Hematopoietic multipotent progenitor cell treated with erythropoietin and hydrocortisone succinate and interleukin-3 and kit ligand, for 15 days (in vitro differentiated cells): ENCODE results near the gene UBQLN2.
"Not testable (repeated sequence)": the region's sequence is repeated elsewhere in the genome, so short reads cannot be mapped to it uniquely, and the experiment has no call there.

ENCODE experiments used
- DNase-seq: peaks from one replicate; pipeline ENCODE4 v3.0.0-alpha.2; 2015; ENCODE audit warnings: low spot score

The UBQLN2 gene

GRCh38 chrX:56563231-56564161 is at the start of gene UBQLN2:
UBQLN2 (plus strand) TSS chrX:56563627; CDS start chrX:56563874, 247 bp downstream.
- DNase-seq: peak; percentile 72

GRCh38 chrX:56519642-56520041 is 43.8 kb upstream of the UBQLN2 start:
- DNase-seq: no peak

DNA sequence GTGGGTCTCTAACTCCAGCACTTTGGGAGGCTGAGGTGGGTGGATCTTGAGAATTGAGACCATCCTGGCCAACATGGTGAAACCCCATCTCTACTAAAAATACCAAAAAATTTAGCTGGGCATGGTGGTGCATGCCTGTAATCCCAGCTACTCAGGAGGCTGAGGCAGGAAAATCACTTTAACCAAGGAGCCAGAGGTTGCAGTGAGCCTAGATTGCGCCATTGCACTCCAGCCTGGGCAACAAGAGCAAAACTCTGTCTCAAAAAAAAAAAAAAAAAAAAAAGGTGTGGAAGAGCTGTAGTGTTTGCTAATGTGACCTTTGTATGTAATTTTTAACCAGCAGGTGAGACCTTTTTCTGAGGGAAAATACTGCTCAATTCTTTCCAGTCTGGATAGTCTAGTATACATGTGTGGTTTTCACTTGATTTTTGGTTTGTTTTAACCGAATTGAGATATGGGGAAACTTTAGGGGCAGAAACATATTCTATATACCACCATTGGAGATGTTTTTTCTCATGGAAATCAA is 33.9 kb upstream of the UBQLN2 start:
- DNase-seq: not testable (repeated sequence)

DNA sequence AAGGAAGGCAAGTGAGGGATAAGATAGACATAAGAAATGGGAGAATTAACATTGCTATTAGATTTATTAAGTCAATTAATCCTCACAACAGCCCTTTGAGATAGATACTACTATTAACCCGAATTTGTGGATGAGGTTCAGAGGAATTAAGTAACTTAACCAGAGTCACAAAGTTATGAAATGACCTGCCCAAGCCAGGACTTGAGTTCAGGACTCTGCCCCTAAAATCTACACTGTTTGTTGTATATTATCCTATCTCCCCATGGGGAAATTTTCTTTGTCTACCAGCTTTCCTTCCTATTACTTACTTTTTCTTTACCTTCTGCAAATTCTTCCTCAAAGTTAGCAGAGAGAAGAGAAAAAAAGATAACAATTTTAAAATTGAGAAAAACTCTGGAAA is 33.4 kb upstream of the UBQLN2 start:
- DNase-seq: no peak

DNA sequence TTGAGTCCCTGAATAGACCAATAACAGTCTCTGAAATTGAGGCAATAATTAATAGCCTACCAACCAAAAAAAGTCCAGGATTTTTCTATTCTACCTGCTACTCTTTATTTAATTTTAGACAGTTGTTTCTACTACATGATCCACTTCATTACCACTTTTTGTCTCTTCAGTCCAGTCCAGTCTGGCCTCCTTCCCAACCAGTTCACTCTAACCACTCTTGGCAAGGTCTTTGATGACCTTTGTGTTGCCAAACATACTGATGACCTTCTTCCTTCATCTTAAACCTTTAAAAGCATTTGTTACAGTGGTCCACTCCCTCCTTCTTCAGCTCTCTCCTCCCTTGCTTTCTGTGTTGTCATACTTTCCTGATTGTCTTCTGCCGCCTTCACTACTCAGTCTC is 12.8 kb upstream of the UBQLN2 start:
- DNase-seq: no peak

GRCh38 chrX:56554870-56555269 is 8.6 kb upstream of the UBQLN2 start:
- DNase-seq: no peak

GRCh38 chrX:56557376-56557929 is 6.0 kb upstream of the UBQLN2 start:
- no peak for DNase-seq

DNA sequence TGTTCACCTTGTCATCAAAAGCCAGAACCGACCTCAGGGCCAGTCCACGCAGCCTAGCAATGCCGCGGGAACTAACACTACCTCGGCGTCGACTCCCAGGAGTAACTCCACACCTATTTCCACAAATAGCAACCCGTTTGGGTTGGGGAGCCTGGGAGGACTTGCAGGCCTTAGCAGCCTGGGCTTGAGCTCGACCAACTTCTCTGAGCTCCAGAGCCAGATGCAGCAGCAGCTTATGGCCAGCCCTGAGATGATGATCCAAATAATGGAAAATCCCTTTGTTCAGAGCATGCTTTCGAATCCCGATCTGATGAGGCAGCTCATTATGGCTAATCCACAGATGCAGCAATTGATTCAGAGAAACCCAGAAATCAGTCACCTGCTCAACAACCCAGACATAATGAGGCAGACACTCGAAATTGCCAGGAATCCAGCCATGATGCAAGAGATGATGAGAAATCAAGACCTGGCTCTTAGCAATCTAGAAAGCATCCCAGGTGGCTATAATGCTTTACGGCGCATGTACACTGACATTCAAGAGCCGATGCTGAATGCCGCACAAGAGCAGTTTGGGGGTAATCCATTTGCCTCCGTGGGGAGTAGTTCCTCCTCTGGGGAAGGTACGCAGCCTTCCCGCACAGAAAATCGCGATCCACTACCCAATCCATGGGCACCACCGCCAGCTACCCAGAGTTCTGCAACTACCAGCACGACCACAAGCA is 898 bp downstream of the UBQLN2 start:
- DNase-seq: no peak

DNA sequence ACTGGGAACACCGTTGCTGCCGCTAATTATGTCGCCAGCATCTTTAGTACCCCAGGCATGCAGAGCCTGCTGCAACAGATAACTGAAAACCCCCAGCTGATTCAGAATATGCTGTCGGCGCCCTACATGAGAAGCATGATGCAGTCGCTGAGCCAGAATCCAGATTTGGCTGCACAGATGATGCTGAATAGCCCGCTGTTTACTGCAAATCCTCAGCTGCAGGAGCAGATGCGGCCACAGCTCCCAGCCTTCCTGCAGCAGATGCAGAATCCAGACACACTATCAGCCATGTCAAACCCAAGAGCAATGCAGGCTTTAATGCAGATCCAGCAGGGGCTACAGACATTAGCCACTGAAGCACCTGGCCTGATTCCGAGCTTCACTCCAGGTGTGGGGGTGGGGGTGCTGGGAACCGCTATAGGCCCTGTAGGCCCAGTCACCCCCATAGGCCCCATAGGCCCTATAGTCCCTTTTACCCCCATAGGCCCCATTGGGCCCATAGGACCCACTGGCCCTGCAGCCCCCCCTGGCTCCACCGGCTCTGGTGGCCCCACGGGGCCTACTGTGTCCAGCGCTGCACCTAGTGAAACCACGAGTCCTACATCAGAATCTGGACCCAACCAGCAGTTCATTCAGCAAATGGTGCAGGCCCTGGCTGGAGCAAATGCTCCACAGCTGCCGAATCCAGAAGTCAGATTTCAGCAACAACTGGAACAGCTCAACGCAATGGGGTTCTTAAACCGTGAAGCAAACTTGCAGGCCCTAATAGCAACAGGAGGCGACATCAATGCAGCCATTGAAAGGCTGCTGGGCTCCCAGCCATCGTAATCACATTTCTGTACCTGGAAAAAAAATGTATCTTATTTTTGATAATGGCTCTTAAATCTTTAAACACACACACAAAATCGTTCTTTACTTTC is 1.8 kb downstream of the UBQLN2 start:
- no peak for DNase-seq

DNA sequence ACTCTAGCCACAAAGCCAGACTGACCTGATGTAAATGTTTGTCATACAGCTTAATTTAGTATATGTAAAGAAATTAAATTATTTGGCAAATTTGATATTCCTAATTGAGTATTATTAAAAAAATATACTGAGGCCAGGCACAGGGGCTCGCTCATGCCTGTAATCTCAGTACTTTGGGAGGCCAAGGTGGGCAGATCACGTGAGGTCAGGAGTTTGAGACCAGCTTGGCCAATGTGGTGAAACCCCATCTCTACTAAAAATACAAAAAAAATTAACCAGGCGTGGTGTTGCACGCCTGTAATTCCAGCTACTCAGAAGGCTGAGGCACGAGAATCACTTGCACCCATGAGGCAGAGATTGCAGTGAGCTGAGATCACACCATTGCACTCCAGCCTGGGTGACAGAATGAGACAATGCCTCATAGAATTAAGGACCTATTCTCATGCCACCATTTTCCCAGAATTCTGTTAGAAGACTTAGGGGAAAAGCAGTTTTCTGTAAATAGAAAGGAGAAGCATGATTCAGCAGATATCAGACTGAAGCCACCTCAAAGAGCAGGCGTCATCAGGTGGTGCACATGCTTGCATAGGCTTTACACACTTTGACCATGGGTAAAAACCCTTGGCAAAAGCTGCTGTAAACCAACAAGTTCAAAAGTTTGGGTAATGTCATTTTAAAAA is 6.1 kb downstream of the UBQLN2 start:
- no peak for DNase-seq

DNA sequence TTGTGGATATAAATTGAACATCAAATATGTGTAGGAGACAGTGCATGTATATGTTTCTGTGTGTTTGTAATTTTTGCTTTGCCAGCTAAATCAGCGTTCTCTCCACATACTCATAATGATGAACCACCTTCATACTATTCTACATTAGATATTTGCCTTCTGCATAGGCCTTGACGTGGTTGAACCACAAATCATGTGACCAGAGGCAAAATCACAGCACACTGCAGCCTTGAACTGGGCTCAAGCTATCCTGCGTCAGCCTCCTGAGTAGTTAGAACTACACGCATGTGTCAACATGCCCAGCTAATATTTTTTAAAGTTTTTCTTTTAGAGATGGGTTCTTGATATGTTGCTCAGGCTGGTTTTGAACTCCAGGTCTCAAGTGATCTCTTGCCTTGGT is 9.5 kb downstream of the UBQLN2 start:
- no peak for DNase-seq

DNA sequence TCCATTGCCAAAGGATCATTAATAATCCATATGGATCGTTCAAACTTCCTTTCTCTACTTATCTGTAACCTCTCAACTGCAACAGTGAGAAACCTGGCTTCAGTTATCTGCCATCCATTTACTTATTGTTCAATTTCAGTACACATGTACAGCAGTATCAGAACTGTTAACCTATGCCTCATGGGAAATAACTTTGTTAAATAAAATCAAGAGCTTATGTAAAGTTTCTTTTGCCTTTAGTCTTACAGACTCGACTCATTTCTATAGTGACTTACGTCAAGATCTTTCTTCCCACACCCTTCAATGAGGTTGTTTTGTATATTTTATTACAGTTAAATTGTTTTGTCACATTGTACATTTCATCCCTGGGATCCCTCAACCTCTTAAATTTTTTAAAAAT is 11.4 kb downstream of the UBQLN2 start:
- no peak for DNase-seq

DNA sequence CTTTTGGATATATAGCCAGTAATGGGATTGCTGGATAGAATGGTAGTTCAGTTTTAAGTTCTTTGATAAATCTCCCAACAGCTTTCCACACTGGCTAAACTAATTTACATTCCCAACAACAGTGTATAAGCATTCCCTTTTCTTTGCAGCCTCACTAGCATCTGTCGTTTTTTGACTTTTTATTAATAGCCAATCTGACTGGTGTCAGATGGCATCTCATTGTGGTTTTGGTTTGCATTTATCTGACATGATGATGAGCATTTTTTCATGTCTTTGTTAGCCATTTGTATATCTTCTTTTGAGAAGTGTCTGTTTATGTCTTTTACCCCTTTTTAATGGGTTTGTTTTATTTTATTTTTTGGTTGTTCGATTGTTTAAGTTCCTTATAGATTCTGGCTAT is 13.3 kb downstream of the UBQLN2 start:
- DNase-seq: no peak

GRCh38 chrX:56588397-56589188 is 25.2 kb downstream of the UBQLN2 start:
- no peak for DNase-seq

GRCh38 chrX:56591830-56592229 is 28.4 kb downstream of the UBQLN2 start:
- not testable (repeated sequence) for DNase-seq

DNA sequence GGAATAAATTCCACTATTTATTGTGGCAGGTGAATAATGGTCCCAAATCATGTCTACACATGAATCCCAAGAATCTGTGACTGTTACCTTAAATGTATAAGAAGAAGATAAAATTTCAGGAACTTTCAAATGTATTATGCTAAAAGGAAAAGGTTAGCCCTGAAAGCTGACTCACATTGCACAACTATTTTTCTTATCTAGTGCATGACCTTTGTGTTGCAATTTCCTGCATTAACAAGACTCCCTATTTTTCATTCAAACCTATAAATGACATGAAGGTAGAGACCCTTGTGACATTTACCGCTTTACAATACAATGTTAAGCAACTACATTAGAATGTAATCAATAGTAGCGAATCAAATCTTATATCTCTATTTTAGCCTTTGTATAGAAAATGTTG is 36.7 kb downstream of the UBQLN2 start:
- DNase-seq: no peak

DNA sequence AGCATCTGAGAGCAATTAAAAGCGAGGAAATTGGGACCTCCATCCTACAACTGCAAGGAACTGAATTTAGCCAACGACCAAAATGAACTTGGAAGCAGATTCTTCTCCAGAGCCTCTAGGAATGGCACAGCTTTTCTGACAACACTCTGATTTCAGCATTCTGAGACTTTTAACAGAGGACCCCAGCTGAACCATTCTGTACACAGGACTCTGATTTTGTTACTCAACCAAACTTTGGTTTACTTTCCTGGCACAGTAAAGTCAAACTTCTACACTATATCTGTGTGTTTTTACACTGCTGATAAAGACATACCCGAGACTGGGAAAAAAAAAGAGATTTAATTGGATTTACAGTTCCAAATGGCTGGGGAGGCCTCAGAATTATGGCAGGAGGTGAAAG is 37.6 kb downstream of the UBQLN2 start:
- DNase-seq: no peak

DNA sequence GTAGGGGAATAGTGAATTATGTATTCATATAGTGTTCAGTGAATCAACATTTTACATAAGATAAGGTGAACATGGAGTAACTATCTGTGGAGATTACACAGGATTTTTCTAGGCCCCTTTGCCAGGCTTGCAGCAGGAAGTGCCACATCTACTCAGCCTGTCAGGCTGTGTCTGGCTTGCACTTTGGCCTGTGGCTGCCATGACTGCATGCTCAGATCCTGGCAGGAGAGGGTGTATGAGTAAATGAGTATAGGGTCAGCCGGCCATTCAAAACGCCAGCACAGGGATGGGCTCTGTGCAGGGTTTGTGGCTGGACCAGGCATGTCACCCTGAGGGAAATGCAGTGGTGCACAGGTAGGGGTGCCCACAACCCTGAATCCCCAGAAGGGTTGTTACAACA is 51.9 kb downstream of the UBQLN2 start:
- no peak for DNase-seq
